AG09319 (cell line): Measurements from ENCODE around the gene RAPGEF6.

Experiments used
- DNase-seq: peaks from one replicate; pipeline ENCODE4 v3.0.0-alpha.2; 2010; ENCODE audit warnings: low read depth; ENCODE audit errors: extremely low read depth
- CTCF ChIP-seq: IDR thresholded peaks from 2 replicates; pipeline ENCODE4 v1.5.1; 2011; ENCODE audit warnings: low read depth, mild to moderate bottlenecking, inconsistent platforms, low read length, moderate library complexity

Gene RAPGEF6

GRCh38 chr5:131378721-131379541, 256.1 kb downstream of the RAPGEF6 start:
- no peak for DNase-seq
- TF ChIP-seq CTCF, result no peak

- DNase-seq, result no peak
- no peak for TF ChIP-seq CTCF
Measured at GRCh38 chr5:131377785-131378325, 257.2 kb downstream of the RAPGEF6 start.

- TF ChIP-seq CTCF, result no peak
- DNase-seq, result no peak
Measured at GRCh38 chr5:131377346-131377745, 257.7 kb downstream of the RAPGEF6 start.

GRCh38 chr5:131375351-131375750, 259.7 kb downstream of the RAPGEF6 start:
- DNase-seq, result no peak
- no peak for TF ChIP-seq CTCF
